ENCODE data around the gene KBTBD12. TPM values are rescaled to one million over a fixed set of nuclear protein-coding genes. Genes with fewer than 3 reads are reported as not detected.
A peak's percentile ranks its signal among the peaks of the same experiment; 100 is the strongest.

The KBTBD12 gene
- total RNA-seq, 2 donors from 2014 or later, result 1.5 to 4.4 TPM

DNA sequence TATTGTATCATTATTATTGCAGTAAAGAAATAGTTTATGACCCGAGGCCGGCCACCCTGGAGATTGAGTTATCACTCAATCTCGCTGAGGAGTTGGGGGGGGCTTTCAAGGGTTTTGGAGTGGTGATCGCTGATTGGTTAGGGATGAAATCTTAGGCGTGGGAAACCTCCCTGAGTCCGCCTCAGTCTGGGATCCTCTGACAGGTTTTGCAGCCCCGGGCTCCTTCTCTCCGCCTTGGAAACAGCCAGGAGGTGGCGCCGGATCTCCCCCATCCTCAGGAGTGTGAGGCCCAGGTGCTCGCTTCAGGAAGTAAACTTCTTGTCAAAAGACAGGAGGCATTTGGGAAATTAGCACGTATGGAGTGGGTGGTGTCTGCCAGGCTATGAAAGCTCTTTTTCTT, 96.1 kb downstream of the KBTBD12 start:
- no peaks in the 10 kb centered on the region for H3K36me3 ChIP-seq
- no peak overlapping the region for H3K27ac ChIP-seq
- H3K4me1 ChIP-seq, result no peaks in the 10 kb centered on the region
- TF ChIP-seq, protein P1, sequence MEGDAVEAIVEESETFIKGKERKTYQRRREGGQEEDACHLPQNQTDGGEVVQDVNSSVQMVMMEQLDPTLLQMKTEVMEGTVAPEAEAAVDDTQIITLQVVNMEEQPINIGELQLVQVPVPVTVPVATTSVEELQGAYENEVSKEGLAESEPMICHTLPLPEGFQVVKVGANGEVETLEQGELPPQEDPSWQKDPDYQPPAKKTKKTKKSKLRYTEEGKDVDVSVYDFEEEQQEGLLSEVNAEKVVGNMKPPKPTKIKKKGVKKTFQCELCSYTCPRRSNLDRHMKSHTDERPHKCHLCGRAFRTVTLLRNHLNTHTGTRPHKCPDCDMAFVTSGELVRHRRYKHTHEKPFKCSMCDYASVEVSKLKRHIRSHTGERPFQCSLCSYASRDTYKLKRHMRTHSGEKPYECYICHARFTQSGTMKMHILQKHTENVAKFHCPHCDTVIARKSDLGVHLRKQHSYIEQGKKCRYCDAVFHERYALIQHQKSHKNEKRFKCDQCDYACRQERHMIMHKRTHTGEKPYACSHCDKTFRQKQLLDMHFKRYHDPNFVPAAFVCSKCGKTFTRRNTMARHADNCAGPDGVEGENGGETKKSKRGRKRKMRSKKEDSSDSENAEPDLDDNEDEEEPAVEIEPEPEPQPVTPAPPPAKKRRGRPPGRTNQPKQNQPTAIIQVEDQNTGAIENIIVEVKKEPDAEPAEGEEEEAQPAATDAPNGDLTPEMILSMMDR (IDR thresholded peaks at IDR 0.05), result peak in 1 of 2 donors; percentile 30
- no peaks in the 10 kb centered on the region for H3K27me3 ChIP-seq
- H3K4me3 ChIP-seq, result no peak overlapping the region
- DNase-seq (ENCODE audit: low spot score), result no peak
- no peaks in the 10 kb centered on the region for H3K9me3 ChIP-seq

DNA sequence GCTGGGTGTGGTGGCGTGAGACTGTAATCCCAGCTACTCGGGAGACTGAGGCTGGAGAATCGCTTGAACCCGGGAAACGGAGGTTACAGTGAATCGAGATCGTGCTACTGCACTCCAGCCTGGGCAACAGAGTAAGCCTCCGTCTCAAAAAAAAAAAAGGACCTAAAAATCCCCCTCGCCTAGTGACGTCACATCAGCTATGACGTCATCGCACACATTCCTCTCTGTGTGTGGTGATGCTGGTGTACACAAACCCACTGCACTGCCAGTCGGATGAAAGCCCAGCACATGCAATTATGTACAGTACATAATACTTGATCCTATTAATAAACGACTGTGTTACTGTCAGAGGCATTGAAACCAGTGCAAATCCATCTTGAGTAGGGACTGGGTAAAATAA, 97.0 kb downstream of the KBTBD12 start:
- TF ChIP-seq, protein P1 (IDR thresholded peaks at IDR 0.05), result no peak
- Histone ChIP-seq H3K36me3 (no peaks in the 10 kb centered on the region), H3K9me3 (no peaks in the 10 kb centered on the region), H3K27me3 (no peaks in the 10 kb centered on the region), H3K4me1 (no peaks in the 10 kb centered on the region), H3K27ac (no peak overlapping the region), H3K4me3 (no peak overlapping the region)
- DNase-seq (ENCODE audit: low spot score), result no peak

DNA sequence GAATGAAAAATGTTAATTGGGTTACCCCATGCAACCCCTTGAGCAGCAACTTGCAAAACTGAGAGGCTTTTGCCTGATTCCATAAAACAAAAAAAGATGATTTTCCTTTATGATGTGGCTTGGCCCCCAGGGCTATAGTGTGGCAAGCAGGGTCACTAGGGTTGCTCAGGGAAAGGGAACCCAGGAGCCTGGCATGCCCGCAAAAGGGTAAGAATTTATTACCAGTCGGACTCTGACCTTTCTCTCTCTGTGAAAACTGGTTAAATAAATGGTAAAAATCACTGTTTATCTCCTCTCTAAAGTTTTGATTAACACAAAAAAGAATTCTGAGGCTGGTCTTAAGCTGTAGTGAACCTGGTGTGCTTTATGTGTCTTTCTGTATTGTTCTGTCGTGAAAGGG, 99.5 kb downstream of the KBTBD12 start:
- no peaks in the 10 kb centered on the region for H3K27me3 ChIP-seq
- H3K4me1 ChIP-seq, result no peaks in the 10 kb centered on the region
- H3K9me3 ChIP-seq, result no peaks in the 10 kb centered on the region
- no peak for DNase-seq (ENCODE audit: low spot score)
- H3K36me3 ChIP-seq, result no peaks in the 10 kb centered on the region
- H3K4me3 ChIP-seq, result no peak overlapping the region
- TF ChIP-seq, protein P1 (IDR thresholded peaks at IDR 0.05), result no peak
- H3K27ac ChIP-seq, result no peak overlapping the region

DNA sequence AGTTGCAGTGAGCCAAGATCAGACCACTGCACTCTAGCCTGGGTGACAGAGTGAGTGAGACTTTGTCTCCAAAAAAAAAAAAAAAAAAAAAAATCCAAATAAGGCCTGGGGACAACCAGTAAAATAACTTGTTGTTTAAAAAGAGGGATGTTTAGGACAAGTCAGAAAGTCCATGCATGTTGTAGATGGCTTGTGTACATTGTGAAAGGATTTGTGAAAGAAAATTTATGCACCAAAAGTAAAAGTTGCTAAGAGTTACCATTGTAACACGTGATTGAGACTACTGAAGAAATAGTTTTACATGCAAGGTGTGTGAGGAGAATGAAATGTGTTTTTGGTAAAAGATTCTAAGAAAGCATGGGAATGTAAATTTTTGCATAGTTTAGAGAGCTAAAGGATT, 101.5 kb downstream of the KBTBD12 start:
- DNase-seq (ENCODE audit: low spot score), result no peak
- Histone ChIP-seq H3K27me3 (no peaks in the 10 kb centered on the region), H3K4me3 (no peak overlapping the region), H3K4me1 (no peaks in the 10 kb centered on the region), H3K27ac (no peak overlapping the region), H3K36me3 (no peaks in the 10 kb centered on the region), H3K9me3 (no peaks in the 10 kb centered on the region)
- TF ChIP-seq, protein P1 (IDR thresholded peaks at IDR 0.05), result no peak

DNA sequence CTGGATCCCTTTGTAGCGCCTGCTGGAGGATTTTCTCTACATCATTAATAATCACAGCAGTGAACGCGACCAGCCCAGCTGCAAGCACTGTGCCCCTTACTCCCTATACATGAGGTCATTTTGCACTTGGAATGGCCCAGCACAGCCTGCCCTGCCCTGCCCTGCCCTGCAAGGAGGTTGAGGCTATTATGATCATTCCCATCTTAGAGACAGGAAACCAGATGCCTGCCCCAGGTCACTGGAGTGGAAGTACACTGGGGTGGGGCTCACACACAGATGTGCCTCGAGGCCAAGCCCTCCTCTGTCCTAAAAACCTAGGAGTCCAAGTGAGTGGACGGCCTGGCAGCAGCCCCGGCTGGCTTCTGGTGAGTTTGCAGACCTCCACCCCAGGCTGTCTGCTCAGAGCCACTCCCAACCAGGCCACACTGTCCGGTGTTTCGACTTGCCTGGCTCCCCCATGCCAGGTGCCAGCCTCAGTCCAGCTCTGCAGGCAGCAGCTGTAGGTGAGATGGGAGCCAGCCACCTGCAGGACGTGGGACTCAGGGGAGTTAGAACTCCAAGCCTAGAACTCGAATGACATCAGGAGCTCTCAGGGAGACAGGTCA, 106.8 kb downstream of the KBTBD12 start:
- H3K4me1 ChIP-seq, result no peaks in the 10 kb centered on the region
- no peak overlapping the region for H3K27ac ChIP-seq
- no peaks in the 10 kb centered on the region for H3K9me3 ChIP-seq
- no peaks in the 10 kb centered on the region for H3K27me3 ChIP-seq
- H3K4me3 ChIP-seq, result no peak overlapping the region
- DNase-seq (ENCODE audit: low spot score), result no peak
- no peaks in the 10 kb centered on the region for H3K36me3 ChIP-seq
- TF ChIP-seq, protein P1 (IDR thresholded peaks at IDR 0.05), result no peak

DNA sequence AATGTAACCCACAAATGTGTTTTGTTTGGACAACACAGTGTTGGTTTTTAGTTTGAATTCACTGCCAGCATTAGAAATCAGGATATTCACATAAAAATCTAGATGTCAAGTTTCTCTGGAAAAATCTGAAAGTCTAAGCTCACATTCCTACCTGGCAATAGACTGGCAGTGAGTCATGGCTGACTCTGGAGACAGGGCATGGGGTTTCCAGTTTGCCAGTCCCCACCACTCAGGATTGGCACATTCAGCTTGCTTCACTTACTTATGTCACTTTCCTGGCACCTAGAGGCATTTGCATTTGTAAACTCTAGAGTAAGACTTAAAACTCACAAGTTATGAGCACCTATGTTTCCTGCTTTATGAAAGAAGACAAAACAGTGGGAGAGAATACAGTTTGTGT, 118.1 kb downstream of the KBTBD12 start:
- no peak overlapping the region for H3K4me3 ChIP-seq
- no peak for DNase-seq (ENCODE audit: low spot score)
- no peak overlapping the region for H3K27ac ChIP-seq
- no peaks in the 10 kb centered on the region for H3K27me3 ChIP-seq
- no peaks in the 10 kb centered on the region for H3K36me3 ChIP-seq
- H3K4me1 ChIP-seq, result no peaks in the 10 kb centered on the region
- TF ChIP-seq, protein P1 (IDR thresholded peaks at IDR 0.05), result no peak
- H3K9me3 ChIP-seq, result no peaks in the 10 kb centered on the region

Measured in right atrium auricular region (tissue), 2 donors.